ENCODE data around the gene SRMS. TPM values are rescaled to one million over a fixed set of nuclear protein-coding genes. Genes with fewer than 3 reads are reported as not detected.

SRMS gene
- total and polyA plus RNA-seq, 2 donors (not counting 1 experiment from before 2014, with no cell fraction given), result 0.17 to 0.54 TPM

DNA sequence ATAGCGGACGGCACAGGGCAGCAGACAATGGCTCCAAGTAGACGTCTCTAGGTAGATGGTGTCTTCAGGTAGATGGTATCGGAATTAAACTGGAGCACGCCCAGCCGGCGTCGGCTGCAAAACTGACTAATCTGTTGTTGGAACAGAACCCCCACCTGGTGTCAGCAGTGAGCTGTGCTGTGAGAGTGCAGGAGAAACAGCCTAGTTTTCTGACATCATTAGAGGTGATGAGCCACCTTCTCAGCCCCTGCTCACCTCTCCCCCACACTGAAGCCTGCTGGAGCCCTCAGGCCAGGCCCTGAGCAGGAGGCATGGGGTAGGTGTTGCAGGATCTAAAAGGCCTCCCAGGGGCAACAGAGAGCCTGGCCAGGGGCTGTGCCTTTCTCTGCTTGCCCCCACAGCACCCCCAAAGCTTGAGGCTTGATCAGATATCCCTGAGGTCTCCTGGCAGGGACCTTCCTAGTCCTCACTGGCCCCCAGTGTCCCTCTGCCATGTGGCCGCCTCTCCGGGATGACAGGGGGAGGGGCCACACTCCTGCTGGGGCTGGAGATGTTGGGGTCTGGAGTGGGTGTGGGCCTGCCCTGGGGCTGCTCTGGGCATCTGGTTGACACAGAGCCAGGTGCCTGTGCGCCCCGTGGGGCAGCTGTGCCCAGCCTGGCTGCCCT is 33.4 kb upstream of the SRMS start:
- H3K27ac Mint-ChIP-seq, result peak overlapping the region; percentile 26
- Histone ChIP-seq H3K4me2 (replicated peaks; ENCODE audit: low read depth, low read length, poor library complexity, severe bottlenecking) (no peak overlapping the region), H3K36me3 (replicated peaks in 1 of 2; ENCODE audit: control extremely low read depth in 1 of 2, control insufficient read depth in 1 of 2, extremely low read depth in 1 of 2, insufficient read depth in 2 of 2, low read length in 1 of 2) (no peaks in the 10 kb centered on the region), H4K20me1 (ENCODE audit: control insufficient read depth, insufficient read depth, low read length, poor library complexity, severe bottlenecking) (no peaks in the 10 kb centered on the region), H2AFZ (ENCODE audit: insufficient read depth, low read depth, low read length, poor library complexity, severe bottlenecking) (no peak overlapping the region), H3K79me2 (ENCODE audit: control insufficient read depth, insufficient read depth, low read length) (no peaks in the 10 kb centered on the region), H3K27ac (ENCODE audit: low read length in 2 of 2) (no peak overlapping the region), H3K27me3 (replicated peaks in 1 of 4; ENCODE audit: control extremely low read depth in 1 of 4, control insufficient read depth in 3 of 4, insufficient read depth in 4 of 4, low read length in 3 of 4) (no peaks in the 10 kb centered on the region), H3K4me1 (ENCODE audit: control insufficient read depth in 2 of 2, insufficient read depth in 2 of 2, low read length in 2 of 2) (peaks cover 0 to 6% of the 10 kb centered on the region in 2 donors), H3K9me3 (ENCODE audit: control extremely low read depth in 1 of 3, control insufficient read depth in 2 of 3, insufficient read depth in 1 of 3, low read length in 2 of 3) (no peaks in the 10 kb centered on the region), H3K4me3 (ENCODE audit: control extremely low read depth in 1 of 5, extremely low read depth in 1 of 5, insufficient read depth in 1 of 5, low read depth in 2 of 5, low read length in 4 of 5) (no peak overlapping the region), H3K9ac (ENCODE audit: low read length) (no peak overlapping the region)
- ChIA-PET POLR2A (interaction anchor here (0.6 to 1.6 kb wide), 6 partner anchors 50 to 284 kb away, joined by 3 to 5 read pairs (median 3); partner anchors contain the start of genes ARFRP1, TPD52L2 and ZGPAT), CTCF (interaction anchor here (0.7 to 2.5 kb wide), 8 partner anchors 11 to 393 kb away, joined by 3 to 18 read pairs (median 4); partner anchors contain the start of genes PTK6 and TPD52L2)
- no peaks in the 10 kb centered on the region for H3K27me3 Mint-ChIP-seq
- peaks cover 4% of the 10 kb centered on the region for H3K4me1 Mint-ChIP-seq
- TF ChIP-seq, protein P1, sequence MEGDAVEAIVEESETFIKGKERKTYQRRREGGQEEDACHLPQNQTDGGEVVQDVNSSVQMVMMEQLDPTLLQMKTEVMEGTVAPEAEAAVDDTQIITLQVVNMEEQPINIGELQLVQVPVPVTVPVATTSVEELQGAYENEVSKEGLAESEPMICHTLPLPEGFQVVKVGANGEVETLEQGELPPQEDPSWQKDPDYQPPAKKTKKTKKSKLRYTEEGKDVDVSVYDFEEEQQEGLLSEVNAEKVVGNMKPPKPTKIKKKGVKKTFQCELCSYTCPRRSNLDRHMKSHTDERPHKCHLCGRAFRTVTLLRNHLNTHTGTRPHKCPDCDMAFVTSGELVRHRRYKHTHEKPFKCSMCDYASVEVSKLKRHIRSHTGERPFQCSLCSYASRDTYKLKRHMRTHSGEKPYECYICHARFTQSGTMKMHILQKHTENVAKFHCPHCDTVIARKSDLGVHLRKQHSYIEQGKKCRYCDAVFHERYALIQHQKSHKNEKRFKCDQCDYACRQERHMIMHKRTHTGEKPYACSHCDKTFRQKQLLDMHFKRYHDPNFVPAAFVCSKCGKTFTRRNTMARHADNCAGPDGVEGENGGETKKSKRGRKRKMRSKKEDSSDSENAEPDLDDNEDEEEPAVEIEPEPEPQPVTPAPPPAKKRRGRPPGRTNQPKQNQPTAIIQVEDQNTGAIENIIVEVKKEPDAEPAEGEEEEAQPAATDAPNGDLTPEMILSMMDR (IDR thresholded peaks at IDR 0.05), result peak; percentile 71
- TF ChIP-seq EZH2 (IDR thresholded peaks at IDR 0.05; ENCODE audit: borderline replicate concordance, insufficient read depth, low read depth, low read length, poor library complexity, severe bottlenecking), result no peak
- H3K4me3 Mint-ChIP-seq, result no peak overlapping the region
- WGBS (ENCODE audit: insufficient coverage), result 50% methylated on average over 12 of the region's 12 CpGs
- H3K9me3 Mint-ChIP-seq (ENCODE audit: insufficient read depth), result no peaks in the 10 kb centered on the region
- intact Hi-C loops (cut with micrococcal nuclease), result loop anchor here (5.0 kb wide), 1 partner anchor 61 kb away; no protein-coding TSS in a partner anchor
- peak; percentile 81 for DNase-seq
- ATAC-seq (ENCODE audit: low read depth), result peak; percentile 93

DNA sequence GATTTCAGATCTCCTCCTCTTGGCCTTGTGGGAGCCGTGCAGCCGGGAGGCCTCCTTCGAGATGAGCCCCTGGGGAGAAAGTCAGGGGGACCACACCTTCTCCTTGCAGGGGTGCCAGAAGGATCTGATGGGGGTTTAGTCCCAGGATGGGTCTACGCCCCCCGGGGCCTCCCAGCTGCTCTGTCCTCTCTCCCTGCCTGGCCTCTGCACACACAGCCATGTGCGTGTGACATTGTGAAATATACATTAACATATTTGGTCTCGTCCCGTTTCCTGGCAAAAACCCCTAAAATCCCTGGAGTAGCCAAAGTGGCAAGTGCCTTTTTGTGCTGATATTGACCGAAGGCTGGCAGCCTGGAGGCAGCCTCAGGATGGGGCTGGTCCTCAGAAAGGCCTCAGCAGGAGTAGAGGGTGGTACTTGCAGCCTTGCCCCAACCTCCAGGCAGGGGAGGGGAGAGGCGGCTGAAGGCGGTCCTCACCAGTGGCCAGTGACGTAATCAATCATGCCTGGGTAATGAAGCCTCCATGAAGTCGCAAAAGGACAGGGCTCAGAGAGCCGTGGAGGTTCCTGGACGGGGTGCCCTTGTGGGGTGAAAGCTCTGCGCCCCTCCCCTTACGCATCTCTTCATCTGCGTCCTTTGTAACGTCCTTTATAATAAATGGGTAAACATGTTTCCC is 31.6 kb upstream of the SRMS start:
- DNase-seq (no peak), ATAC-seq (ENCODE audit: low read depth) (no peak)
- H3K36me3 ChIP-seq (replicated peaks in 1 of 2; ENCODE audit: control extremely low read depth in 1 of 2, control insufficient read depth in 1 of 2, extremely low read depth in 1 of 2, insufficient read depth in 2 of 2, low read length in 1 of 2), result no peaks in the 10 kb centered on the region
- H4K20me1 ChIP-seq (ENCODE audit: control insufficient read depth, insufficient read depth, low read length, poor library complexity, severe bottlenecking), result no peaks in the 10 kb centered on the region
- Mint-ChIP-seq H3K4me3 (no peak overlapping the region), H3K27ac (no peak overlapping the region), H3K27me3 (no peaks in the 10 kb centered on the region), H3K9me3 (ENCODE audit: insufficient read depth) (no peaks in the 10 kb centered on the region), H3K4me1 (peaks cover 6% of the 10 kb centered on the region)
- no peak overlapping the region for H3K4me2 ChIP-seq (replicated peaks; ENCODE audit: low read depth, low read length, poor library complexity, severe bottlenecking)
- H3K9me3 ChIP-seq (ENCODE audit: control extremely low read depth in 1 of 3, control insufficient read depth in 2 of 3, insufficient read depth in 1 of 3, low read length in 2 of 3), result no peaks in the 10 kb centered on the region
- no peaks in the 10 kb centered on the region for H3K79me2 ChIP-seq (ENCODE audit: control insufficient read depth, insufficient read depth, low read length)
- H3K4me3 ChIP-seq (ENCODE audit: control extremely low read depth in 1 of 5, extremely low read depth in 1 of 5, insufficient read depth in 1 of 5, low read depth in 2 of 5, low read length in 4 of 5), result no peak overlapping the region
- POLR2A ChIA-PET, result no interaction called here
- intact Hi-C loops (cut with micrococcal nuclease), result no loop called here
- H3K4me1 ChIP-seq (ENCODE audit: control insufficient read depth in 2 of 2, insufficient read depth in 2 of 2, low read length in 2 of 2), result peaks cover 5 to 14% of the 10 kb centered on the region in 2 donors
- H2AFZ ChIP-seq (ENCODE audit: insufficient read depth, low read depth, low read length, poor library complexity, severe bottlenecking), result no peak overlapping the region
- H3K9ac ChIP-seq (ENCODE audit: low read length), result no peak overlapping the region
- TF ChIP-seq EZH2 (IDR thresholded peaks at IDR 0.05; ENCODE audit: borderline replicate concordance, insufficient read depth, low read depth, low read length, poor library complexity, severe bottlenecking), result no peak
- TF ChIP-seq, protein P1 (IDR thresholded peaks at IDR 0.05), result no peak
- no peaks in the 10 kb centered on the region for H3K27me3 ChIP-seq (replicated peaks in 1 of 4; ENCODE audit: control extremely low read depth in 1 of 4, control insufficient read depth in 3 of 4, insufficient read depth in 4 of 4, low read length in 3 of 4)
- WGBS (ENCODE audit: insufficient coverage), result 90% methylated on average over 11 of the region's 19 CpGs
- CTCF ChIA-PET, result interaction anchor here (0.9 to 3.4 kb wide), 3 partner anchors 24 to 286 kb away, joined by 3 to 16 read pairs (median 3); partner anchors contain the start of genes PTK6 and TPD52L2
- H3K27ac ChIP-seq (ENCODE audit: low read length in 2 of 2), result no peak overlapping the region
